Measurements from ENCODE around the gene WDR75.
"Not testable (repeated sequence)": the region's sequence is repeated elsewhere in the genome, so short reads cannot be mapped to it uniquely, and the experiment has no call there.

WDR75 gene

DNA sequence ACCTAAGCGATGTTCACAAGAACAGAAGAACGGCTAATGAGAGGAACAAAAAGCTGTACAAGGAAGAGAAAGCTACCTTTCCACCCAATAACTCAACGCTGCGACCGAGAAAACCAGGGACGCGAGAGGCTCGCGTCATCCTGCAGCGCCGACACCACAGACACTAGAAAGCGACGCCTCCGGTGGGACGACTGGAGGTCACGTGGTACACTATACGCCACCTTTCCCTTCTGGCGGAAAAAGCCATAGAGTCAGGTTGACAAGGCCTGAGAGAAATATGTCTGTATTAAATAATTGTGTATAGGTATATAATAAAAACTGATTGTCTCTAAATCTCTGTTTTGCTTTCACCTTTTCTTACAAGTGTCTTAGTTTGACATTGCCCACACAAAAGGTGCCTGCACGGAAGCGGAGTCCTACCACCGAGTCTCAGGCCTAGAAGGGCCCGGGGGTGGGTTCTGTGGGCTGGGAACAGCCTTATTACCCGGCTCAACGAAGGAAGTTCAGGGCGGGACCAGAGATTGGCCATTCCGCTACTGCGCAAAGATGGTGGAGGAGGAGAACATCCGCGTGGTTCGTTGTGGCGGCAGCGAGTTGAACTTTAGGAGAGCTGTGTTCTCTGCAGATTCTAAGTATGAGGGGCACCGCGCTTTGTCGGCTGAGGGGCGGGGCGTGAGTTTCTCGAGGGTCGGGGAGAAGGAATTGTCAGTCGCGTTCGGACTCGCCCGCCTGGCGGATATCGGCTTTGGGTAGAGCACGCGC, at the start of gene WDR75:
WDR75 (plus strand) TSS at position 528 of the 762 bp plus-strand sequence; CDS start at position 547, 19 bp downstream.
- peak; percentile 93 for DNase-seq

DNA sequence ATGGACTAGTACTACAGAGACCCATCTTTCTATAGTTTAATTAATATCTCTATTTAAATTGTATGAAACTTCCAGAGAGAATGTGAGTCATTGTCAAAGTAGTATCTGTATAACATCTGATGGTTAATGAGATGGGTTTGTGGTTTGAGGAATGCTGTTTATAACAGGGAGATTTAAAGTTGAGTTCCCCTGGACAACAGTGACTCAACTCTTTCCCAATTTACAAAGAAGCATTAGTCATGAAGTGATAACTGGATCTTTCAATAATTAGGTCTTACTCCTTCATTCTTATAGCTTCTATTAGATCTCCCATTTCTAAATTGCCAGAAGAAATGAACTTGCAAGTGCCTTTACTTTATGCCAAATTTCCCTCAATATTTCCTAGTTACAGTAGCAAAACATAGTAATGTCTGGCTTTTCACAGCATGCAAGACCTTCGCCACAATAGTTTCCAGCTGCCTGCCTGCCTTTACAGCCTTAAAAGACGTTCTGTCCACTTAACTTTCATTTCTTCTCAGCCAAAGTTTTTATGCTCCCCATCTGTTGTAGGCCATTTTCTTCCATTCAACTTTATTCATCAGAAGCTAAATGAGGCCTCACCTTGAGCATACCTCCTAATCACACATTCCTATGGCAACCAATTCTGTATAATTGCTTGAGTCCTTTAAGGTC, 47.7 kb upstream of the WDR75 start:
- no peak for DNase-seq

- no peak for DNase-seq
These were observed 46.7 kb upstream of the WDR75 start for GRCh38 chr2:189394525-189394924.

DNA sequence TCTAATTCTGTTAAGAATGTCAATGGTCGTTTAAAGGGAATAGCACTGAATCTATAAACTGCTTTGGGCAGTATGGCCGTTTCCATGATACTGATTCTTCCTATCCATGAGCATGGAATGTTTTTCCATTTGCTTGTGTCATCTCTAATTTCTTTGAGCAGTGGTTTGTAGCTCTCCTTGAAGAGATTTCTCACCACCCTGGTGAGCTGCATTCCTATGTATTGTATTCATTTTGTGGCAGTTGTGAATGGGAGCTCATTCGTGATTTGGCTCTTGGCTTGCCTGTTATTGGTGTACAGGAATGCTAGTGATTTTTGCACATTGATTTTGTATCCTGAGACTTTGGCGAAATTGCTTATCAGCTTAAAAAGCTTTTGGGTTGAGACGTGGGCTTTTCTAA, 38.3 kb upstream of the WDR75 start:
- no peak for DNase-seq

DNA sequence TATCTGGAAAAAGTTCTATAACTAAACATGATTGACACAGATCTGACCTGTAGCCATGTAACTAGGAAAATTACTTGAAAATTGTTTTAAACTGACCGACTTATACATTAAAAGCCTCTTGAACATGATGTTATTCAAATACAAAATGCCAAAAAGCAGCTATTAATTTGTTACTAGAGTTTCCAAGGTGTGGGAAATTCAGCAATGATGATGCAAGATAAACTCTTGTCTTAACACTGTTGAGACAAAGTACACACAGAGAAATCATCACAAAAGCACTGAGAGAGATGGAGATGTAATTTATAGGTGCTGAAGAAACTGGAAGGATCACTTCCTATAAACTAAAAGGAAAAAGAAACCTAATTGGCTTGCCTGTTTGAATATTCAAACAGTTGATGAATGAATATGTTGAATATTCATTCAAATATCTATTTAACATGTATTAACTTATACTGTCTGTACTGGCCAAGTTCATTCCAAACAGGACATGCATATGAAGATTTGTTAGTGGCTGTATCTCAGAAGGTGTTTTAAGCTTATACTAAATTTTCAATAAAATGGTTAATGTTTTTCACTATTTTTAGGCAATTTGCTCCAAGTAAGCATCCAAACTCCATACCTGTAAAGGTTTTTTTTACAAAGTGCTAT, 34.6 kb upstream of the WDR75 start:
- DNase-seq, result no peak

- DNase-seq, result no peak
These were observed 33.7 kb upstream of the WDR75 start for GRCh38 chr2:189407281-189408209.

DNA sequence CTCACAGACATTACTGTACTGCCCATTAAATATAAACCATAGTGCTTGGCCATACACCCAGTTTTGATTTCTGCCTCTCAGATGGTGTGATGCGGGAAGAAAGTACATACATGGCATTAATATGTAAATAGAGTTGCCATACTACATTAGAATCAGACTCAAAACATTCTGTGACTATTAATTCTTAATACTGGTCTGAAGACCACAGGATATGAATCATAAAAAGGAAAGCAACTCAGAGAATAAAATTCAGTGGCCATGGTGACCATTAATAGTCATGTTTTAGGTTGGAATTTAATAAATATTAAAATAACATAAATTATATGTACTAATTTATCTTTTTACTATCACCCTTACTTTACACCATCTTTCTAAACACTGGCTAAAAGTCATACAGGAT, 33.0 kb upstream of the WDR75 start:
- DNase-seq, result no peak

DNA sequence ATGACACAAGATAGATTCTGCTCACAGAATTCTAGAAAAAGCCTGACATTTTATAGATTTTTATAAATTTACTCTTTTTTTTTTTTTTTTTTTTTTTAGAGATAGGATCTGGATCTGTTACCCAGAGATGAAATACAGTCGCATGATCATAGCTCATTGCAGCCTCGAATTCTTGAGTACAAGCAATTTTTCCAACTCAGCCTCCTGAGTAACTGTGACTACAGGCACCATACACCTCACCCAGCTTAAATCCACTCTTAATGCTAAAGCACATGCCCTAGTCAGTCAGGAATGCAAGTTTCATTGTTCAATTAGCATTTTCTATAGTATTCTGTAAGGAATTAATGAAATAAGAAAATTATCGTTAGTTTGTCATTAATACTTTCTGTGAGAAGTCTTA, 32.1 kb upstream of the WDR75 start:
- no peak for DNase-seq

GRCh38 chr2:189409647-189410046, 31.6 kb upstream of the WDR75 start:
- DNase-seq, result no peak

GRCh38 chr2:189411860-189412259, 29.4 kb upstream of the WDR75 start:
- DNase-seq, result no peak

DNA sequence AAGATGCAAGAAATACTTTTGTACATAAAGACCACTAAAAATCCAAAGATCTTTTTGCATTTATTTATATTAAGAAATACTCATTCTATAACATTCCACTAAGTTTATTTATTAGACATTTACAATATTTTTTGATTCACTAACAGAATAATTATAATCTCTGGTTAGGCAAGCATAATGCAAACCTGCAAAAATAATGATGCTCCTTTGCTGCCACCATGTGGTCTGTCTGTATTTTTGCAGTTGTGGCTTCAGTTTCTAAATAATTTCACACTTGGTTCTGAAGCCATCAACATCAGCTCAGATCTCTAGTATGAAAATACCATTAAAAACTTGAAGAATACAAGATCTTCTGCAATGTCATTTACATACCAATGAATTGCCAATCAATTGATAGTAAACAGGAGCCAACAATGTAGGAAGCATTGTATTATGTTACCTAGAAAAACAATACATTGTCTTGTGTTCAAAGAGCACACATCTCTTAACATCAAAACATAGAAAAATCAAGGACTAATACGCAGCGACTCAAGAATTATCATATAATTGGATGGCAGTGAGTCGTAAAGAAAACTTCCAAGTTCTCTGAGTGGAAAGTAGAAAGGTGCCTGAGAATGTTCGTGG, 28.8 kb upstream of the WDR75 start:
- peak; percentile 51 for DNase-seq

DNA sequence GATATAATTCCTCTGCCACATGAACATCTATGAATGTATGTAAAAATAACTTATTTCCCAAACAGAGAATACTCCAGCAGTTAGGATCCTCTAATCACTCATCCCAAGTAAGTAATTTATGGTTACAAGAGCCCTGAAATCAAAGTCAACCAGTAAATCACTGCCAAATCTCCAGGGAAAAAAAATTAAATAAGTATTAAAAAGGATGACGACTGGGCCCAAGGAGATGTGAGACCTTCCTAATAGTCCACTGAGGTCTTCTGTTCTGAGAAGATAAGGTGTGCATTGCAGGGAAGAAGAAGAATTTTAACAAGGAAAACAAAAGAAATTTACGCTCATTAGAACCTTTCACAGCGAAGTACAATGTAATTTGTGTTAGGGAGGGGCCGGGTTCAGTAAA, 28.0 kb upstream of the WDR75 start:
- no peak for DNase-seq

GRCh38 chr2:189421644-189422043, 19.6 kb upstream of the WDR75 start:
- DNase-seq, result no peak

DNA sequence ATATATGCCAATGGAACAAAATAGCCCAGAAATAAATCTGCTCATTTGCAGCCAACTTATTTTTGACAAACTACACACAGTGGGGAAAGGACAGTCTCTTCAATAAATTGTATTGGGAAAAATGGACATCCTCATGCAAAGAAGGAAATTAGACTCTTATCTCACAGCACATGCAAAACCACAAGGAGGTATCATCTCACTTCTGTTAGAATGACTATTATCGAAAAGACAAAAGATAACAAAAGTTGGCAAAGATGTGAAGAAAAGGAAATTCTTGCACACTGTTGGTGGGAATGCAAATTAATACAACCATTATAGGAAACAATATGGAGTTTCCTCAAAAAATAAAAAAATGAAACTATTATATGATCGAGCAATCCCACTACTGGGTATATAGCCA, 16.3 kb upstream of the WDR75 start:
- DNase-seq, result no peak

GRCh38 chr2:189425676-189426075, 15.6 kb upstream of the WDR75 start:
- DNase-seq, result no peak

GRCh38 chr2:189426886-189427285, 14.4 kb upstream of the WDR75 start:
- DNase-seq, result no peak

- DNase-seq, result no peak
These were observed 13.4 kb upstream of the WDR75 start for GRCh38 chr2:189427872-189428271.

DNA sequence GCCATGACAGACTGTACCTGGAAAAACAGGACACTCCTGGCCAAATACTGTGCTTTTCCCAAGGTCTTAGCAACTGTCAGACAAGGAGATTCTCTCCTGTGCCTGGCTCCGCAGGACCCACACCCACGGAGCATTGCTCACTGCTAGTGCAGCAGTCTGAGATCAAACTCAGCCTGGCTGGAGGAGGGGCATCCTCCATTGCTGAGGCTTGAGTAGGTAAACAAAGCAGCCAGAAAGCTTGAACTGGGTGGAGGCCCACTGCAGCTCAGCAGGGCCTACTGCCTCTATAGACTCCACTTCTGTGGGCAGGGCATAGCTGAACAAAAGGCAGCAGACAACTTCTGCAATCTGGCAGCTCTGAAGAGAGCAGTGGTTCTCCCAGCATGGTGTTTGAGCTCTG, 10.8 kb upstream of the WDR75 start:
- DNase-seq, result not testable (repeated sequence)

DNA sequence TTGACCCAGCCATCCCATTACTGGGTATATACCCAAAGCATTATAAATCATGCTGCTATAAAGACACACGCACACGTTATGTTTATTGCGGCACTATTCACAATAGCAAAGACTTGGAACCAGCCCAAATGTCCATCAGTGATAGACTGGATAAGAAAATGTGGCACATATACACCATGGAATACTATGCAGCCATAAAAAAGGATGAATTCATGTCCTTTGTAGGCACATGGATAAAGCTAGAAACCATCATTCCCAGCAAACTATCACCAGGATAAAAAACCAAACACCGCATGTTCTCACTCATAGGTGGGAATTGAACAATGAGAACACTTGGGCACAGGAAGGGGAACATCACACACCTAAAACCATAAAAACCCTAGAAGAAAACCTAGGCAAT, 5.5 kb upstream of the WDR75 start:
- DNase-seq, result not testable (repeated sequence)

- no peak for DNase-seq
These were observed 3.3 kb upstream of the WDR75 start for GRCh38 chr2:189437926-189438325.

GRCh38 chr2:189439342-189439741, 1.9 kb upstream of the WDR75 start:
- no peak for DNase-seq

DNA sequence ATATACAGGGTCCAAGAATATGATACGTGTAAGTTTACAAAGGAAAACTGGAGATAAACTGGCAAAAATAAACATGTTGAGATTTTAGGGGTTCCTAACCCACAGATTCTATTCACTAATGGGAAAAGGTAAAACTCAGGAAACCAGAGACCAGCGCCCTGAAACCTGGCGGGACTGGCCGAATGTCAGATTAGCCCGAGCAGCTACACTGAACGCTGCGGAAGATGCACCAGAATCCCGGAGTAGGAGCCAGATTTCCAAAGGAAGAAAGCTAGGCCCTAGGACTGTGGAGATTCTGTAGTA, 679 bp upstream of the WDR75 start:
- DNase-seq, result no peak

DNA sequence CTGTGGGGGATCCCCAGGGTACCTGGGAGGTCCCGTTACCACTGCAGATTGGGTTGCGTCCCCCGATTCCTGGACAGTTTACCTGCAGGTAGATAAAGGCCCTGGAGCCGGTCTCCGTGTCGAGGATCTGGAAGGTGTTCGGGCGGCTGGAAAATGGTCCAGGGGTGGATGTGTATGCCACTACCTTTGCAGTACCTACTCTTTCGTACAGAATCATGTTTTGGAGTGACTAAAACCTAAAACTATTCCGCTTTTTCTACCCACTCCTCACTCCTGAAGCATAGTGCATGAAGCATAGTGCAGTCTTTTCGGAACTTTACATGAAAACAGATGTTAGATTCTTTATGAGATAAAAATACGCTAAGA, 418 bp downstream of the WDR75 start:
- DNase-seq, result no peak

All from CD4-positive, alpha-beta T cell treated with Interleukin-4 for 4 hours (primary cell).